Common myeloid progenitor, CD34-positive (primary cell): Measurements from ENCODE around the gene NRP2.

Source experiments
- CTCF ChIA-PET: fragments of 350-600 bp; sonication (Branson Sonifier 250); formaldehyde crosslinking; loops from one replicate; lab custom pipeline; 2021; ENCODE audit warnings: antibody characterized with exemption; lab: Charles Lee
- POLR2A ChIA-PET: fragments of 350-600 bp; sonication (Branson Sonifier 250); formaldehyde crosslinking; loops from one replicate; lab custom pipeline; 2021; ENCODE audit warnings: antibody characterized with exemption; lab: Charles Lee
- DNase-seq, 3 donors: peaks; one replicate each; pipeline versions ENCODE4 v3.0.0 to v3.0.0-alpha.2; 2013
- H3K27ac ChIP-seq, 2 experiments: 1 replicate in 1 of 2; 2 replicates in 1 of 2; pipeline ENCODE4 v1.7.0; 2013; ENCODE audit warnings: inconsistent platforms in 2 of 2, low read length in 2 of 2, mild to moderate bottlenecking in 2 of 2, low read depth in 1 of 2, moderate library complexity in 1 of 2; ENCODE audit not compliant: severe bottlenecking in 2 of 2, insufficient read depth in 1 of 2, poor library complexity in 1 of 2
- H3K27me3 ChIP-seq, 5 experiments: replicated peaks in 2 of 5; 1 replicate in 3 of 5; 2 replicates in 2 of 5; pipeline versions ENCODE4 v1.6.1 to v1.7.0; 2013; ENCODE audit warnings: low read length in 4 of 5, mild to moderate bottlenecking in 2 of 5, moderate library complexity in 2 of 5, inconsistent platforms in 1 of 5; ENCODE audit not compliant: insufficient read depth in 5 of 5, control insufficient read depth in 4 of 5
- H3K36me3 ChIP-seq, 4 experiments: 1 replicate in 2 of 4; 2 replicates in 2 of 4; pipeline versions ENCODE4 v1.6.1 to v1.7.0; 2013; ENCODE audit warnings: low read length in 3 of 4, control low read depth in 1 of 4, mild to moderate bottlenecking in 1 of 4; ENCODE audit not compliant: control insufficient read depth in 4 of 4, insufficient read depth in 4 of 4
- H3K4me1 ChIP-seq, 4 experiments: 1 replicate in 3 of 4; 2 replicates in 1 of 4; pipeline versions ENCODE4 v1.6.1 to v1.7.1; 2013; ENCODE audit warnings: low read length in 3 of 4, mild to moderate bottlenecking in 3 of 4, control low read depth in 1 of 4, inconsistent platforms in 1 of 4, moderate library complexity in 1 of 4; ENCODE audit not compliant: control insufficient read depth in 4 of 4, insufficient read depth in 4 of 4; ENCODE audit errors: control extremely low read depth in 1 of 4
- H3K4me3 ChIP-seq, 7 experiments: 1 replicate in 4 of 7; 2 replicates in 3 of 7; pipeline versions ENCODE4 v1.5.1 to v1.7.0; 2013; ENCODE audit warnings: mild to moderate bottlenecking in 7 of 7, low read length in 6 of 7, moderate library complexity in 6 of 7, inconsistent platforms in 2 of 7, low read depth in 2 of 7, control low read depth in 1 of 7; ENCODE audit not compliant: insufficient read depth in 4 of 7, control insufficient read depth in 1 of 7; ENCODE audit errors: extremely low read depth in 1 of 7
- H3K9me3 ChIP-seq, 5 experiments: 1 replicate in 4 of 5; 2 replicates in 1 of 5; pipeline versions ENCODE4 v1.6.1 to v1.7.1; 2013; ENCODE audit warnings: low read length in 4 of 5, mild to moderate bottlenecking in 2 of 5, inconsistent platforms in 1 of 5, low read depth in 1 of 5, moderate library complexity in 1 of 5; ENCODE audit not compliant: control insufficient read depth in 4 of 5, insufficient read depth in 2 of 5; ENCODE audit errors: control extremely low read depth in 1 of 5
- WGBS: methylation state at CpG from one replicate; pipeline ENCODE4 v1.1.5; 2013; ENCODE audit not compliant: insufficient coverage; 5-methylcytosine and 5-hydroxymethylcytosine counted together

The NRP2 gene

GRCh38 chr2:205706769-205707381 is 24.6 kb downstream of the NRP2 start:
- peak; percentile 49 to 90 (median 86) for DNase-seq
- no peaks in the 10 kb centered on the region for H3K9me3 ChIP-seq
- peaks cover 0 to 22% (median 12%) of the 10 kb centered on the region in 4 experiments for H3K4me1 ChIP-seq
- WGBS, result 32% methylated on average over 8 of the region's 10 CpGs
- no peaks in the 10 kb centered on the region for H3K36me3 ChIP-seq
- no peak overlapping the region for H3K27ac ChIP-seq
- ChIA-PET POLR2A (no interaction called here), CTCF (interaction anchor here (1.1 to 1.3 kb wide), 3 partner anchors 11 to 26 kb away, joined by 4 to 6 read pairs (median 5); partner anchors contain the start of gene NRP2)
- H3K4me3 ChIP-seq, result no peak overlapping the region
- no peaks in the 10 kb centered on the region for H3K27me3 ChIP-seq

- H3K4me3 ChIP-seq, result no peak overlapping the region
- H3K27me3 ChIP-seq, result no peaks in the 10 kb centered on the region
- ChIA-PET CTCF (no interaction called here), POLR2A (no interaction called here)
- 100% methylated on average over 11 of the region's 11 CpGs for WGBS
- peaks cover 4 to 29% (median 13%) of the 10 kb centered on the region in 4 experiments for H3K4me1 ChIP-seq
- no peaks in the 10 kb centered on the region for H3K36me3 ChIP-seq
- no peak overlapping the region for H3K27ac ChIP-seq
- no peaks in the 10 kb centered on the region for H3K9me3 ChIP-seq
- DNase-seq, result no peak
Measured at GRCh38 chr2:205708231-205708631, 25.9 kb downstream of the NRP2 start.

- CTCF ChIA-PET, result no interaction called here
- 100% methylated on average over 2 of the region's 4 CpGs for WGBS
- no peak for DNase-seq
- peaks cover 4 to 32% (median 18%) of the 10 kb centered on the region in 4 experiments for H3K4me1 ChIP-seq
- H3K9me3 ChIP-seq, result no peaks in the 10 kb centered on the region
- H3K27ac ChIP-seq, result no peak overlapping the region
- no peaks in the 10 kb centered on the region for H3K36me3 ChIP-seq
- H3K4me3 ChIP-seq, result no peak overlapping the region
- POLR2A ChIA-PET, result no interaction called here
- no peaks in the 10 kb centered on the region for H3K27me3 ChIP-seq
Measured at GRCh38 chr2:205709319-205709718, 27.0 kb downstream of the NRP2 start.

DNA sequence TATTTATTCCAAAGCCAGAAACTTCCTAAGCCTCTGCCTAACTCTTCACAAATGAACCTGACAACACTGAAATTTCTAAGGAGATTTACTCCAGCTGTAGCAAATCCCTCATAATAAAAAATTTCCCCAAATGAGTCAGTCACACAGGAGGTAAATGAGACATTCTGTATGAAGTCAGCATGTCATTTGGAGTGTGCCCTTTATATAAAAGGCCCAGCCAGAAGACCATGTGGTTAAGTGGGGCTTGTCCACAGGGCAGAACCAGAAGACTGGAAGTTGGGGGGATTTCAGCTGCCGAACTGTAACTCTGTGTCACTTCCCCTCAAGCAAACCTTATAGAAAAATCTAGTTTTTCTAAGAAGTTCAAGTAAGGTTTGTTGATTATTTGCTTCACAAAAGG is 30.2 kb downstream of the NRP2 start:
- no peak overlapping the region for H3K27ac ChIP-seq
- DNase-seq, result peak in 2 of 3 donors; percentile 80
- POLR2A ChIA-PET, result no interaction called here
- peaks cover 0 to 2% (median 0%) of the 10 kb centered on the region in 5 experiments for H3K27me3 ChIP-seq
- H3K4me1 ChIP-seq, result peaks cover 4 to 26% (median 9%) of the 10 kb centered on the region in 4 experiments
- no CpG with 5 or more reads among the region's 1 CpG for WGBS
- CTCF ChIA-PET, result interaction anchor here (1.1 to 1.5 kb wide), 2 partner anchors 9 to 34 kb away, joined by 3 to 4 read pairs; no protein-coding TSS in a partner anchor
- H3K36me3 ChIP-seq, result no peaks in the 10 kb centered on the region
- no peaks in the 10 kb centered on the region for H3K9me3 ChIP-seq
- H3K4me3 ChIP-seq, result no peak overlapping the region

GRCh38 chr2:205713086-205713485 is 30.8 kb downstream of the NRP2 start:
- Histone ChIP-seq H3K4me3 (no peak overlapping the region), H3K36me3 (no peaks in the 10 kb centered on the region), H3K4me1 (peaks cover 4 to 21% (median 9%) of the 10 kb centered on the region in 4 experiments), H3K27me3 (peaks cover 0 to 2% (median 0%) of the 10 kb centered on the region in 5 experiments), H3K9me3 (no peaks in the 10 kb centered on the region), H3K27ac (no peak overlapping the region)
- ChIA-PET CTCF (interaction anchor here (1.1 to 1.5 kb wide), 2 partner anchors 8 to 34 kb away, joined by 3 to 4 read pairs; no protein-coding TSS in a partner anchor), POLR2A (no interaction called here)
- DNase-seq, result no peak
- WGBS, result no CpG with 5 or more reads among the region's 1 CpG

DNA sequence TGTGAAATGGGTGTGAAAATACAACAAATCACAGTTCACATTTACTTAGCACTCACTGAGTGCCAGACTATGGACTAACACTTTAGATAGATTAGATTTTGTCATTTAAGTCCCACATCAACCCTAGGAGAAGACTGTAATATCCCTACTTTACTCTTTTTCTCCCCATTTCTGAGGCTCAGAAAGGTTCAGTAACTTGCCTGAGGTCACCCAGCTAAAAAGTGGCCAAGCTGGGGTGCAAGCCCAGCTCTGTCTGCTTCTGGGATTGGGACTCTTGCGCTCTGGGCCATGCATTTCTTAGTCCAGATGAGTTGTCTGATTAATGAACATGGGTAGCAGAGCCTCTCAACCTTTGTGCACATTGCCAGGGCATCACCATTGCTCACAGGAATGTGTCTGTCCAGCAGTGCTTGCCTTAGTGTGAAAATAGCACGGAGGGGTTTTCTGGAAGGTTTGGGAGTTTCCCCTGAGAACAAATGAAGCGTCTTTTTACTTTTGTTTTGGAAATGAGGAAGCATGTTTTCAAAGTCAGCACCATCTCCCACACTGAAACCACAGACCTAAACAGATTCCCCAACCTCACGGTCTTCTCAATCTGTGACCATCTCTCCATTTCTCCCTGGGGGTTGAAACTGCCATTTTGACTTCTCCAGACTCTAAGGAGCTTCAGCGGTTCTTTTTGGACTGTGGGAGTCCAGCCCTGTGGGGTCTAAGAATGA is 31.9 kb downstream of the NRP2 start:
- Histone ChIP-seq H3K9me3 (no peaks in the 10 kb centered on the region), H3K4me3 (peak overlapping the region in 1 of 7 experiments; percentile 37), H3K4me1 (peaks cover 4 to 21% (median 9%) of the 10 kb centered on the region in 4 experiments), H3K36me3 (no peaks in the 10 kb centered on the region), H3K27me3 (peaks cover 0 to 2% (median 0%) of the 10 kb centered on the region in 5 experiments), H3K27ac (no peak overlapping the region)
- peak; percentile 57 to 95 (median 94) for DNase-seq
- CTCF ChIA-PET, result interaction anchor here (1.3 kb wide), 1 partner anchor 26 kb away, joined by 3 read pairs; no protein-coding TSS in a partner anchor
- POLR2A ChIA-PET, result no interaction called here
- WGBS, result 57% methylated on average over 1 of the region's 5 CpGs
